Measurements from ENCODE around the gene SEMA6B.

SEMA6B gene

GRCh38 chr19:4586691-4587090, 27.2 kb upstream of the SEMA6B start:
- no peak for DNase-seq

GRCh38 chr19:4586245-4586644, 26.8 kb upstream of the SEMA6B start:
- no peak for DNase-seq

GRCh38 chr19:4585556-4585955, 26.1 kb upstream of the SEMA6B start:
- no peak for DNase-seq

GRCh38 chr19:4584670-4585460, 25.4 kb upstream of the SEMA6B start:
- DNase-seq = peak; percentile 34 to 73

GRCh38 chr19:4583961-4584669, 24.6 kb upstream of the SEMA6B start:
- no peak for DNase-seq

- DNase-seq = no peak
Measured at GRCh38 chr19:4582980-4583842, 23.7 kb upstream of the SEMA6B start.

GRCh38 chr19:4581666-4582553, 22.4 kb upstream of the SEMA6B start:
- DNase-seq = no peak

- DNase-seq = no peak
Measured at GRCh38 chr19:4580961-4581665, 21.6 kb upstream of the SEMA6B start.

- no peak for DNase-seq
Measured at GRCh38 chr19:4580021-4580901, 20.8 kb upstream of the SEMA6B start.

GRCh38 chr19:4579389-4579788, 19.9 kb upstream of the SEMA6B start:
- no peak for DNase-seq

- no peak for DNase-seq
Measured at GRCh38 chr19:4578552-4579248, 19.2 kb upstream of the SEMA6B start.

GRCh38 chr19:4577020-4577782, 17.7 kb upstream of the SEMA6B start:
- DNase-seq = no peak

- DNase-seq = peak in 1 of 2 experiments; percentile 25
Measured at GRCh38 chr19:4576016-4576933, 16.8 kb upstream of the SEMA6B start.

GRCh38 chr19:4575267-4576015, 16.0 kb upstream of the SEMA6B start:
- DNase-seq = no peak

GRCh38 chr19:4573682-4574081, 14.2 kb upstream of the SEMA6B start:
- no peak for DNase-seq

GRCh38 chr19:4571305-4571917, 11.9 kb upstream of the SEMA6B start:
- DNase-seq = no peak

- DNase-seq = no peak
Measured at GRCh38 chr19:4570916-4571304, 11.4 kb upstream of the SEMA6B start.

Data from SHP77 (cell line).